Kidney (tissue), 14 donors: ENCODE results near the gene GNRH2. TPM values are rescaled to one million over a fixed set of nuclear protein-coding genes. Genes with fewer than 3 reads are reported as not detected.
"Not testable (repeated sequence)": the region's sequence is repeated elsewhere in the genome, so short reads cannot be mapped to it uniquely, and the experiment has no call there.

Source experiments
- DNase-seq, 5 donors: peaks; one replicate each; pipeline ENCODE4 v3.0.0-alpha.2; 2013 to 2020
- FAIRE-seq: peaks from 2 replicates; lab custom pipeline; 2012; peaks lifted over from hg19 to GRCh38; lab: Jason Lieb, UNC
- H3K27ac ChIP-seq, 2 donors: one replicate each; pipeline ENCODE4 v1.7.0; 2013; ENCODE audit warnings: low read depth in 2 of 2, low read length in 2 of 2, inconsistent platforms in 1 of 2
- H3K27me3 ChIP-seq: one replicate; pipeline ENCODE4 v1.7.1; 2013; ENCODE audit warnings: low read length, inconsistent platforms; ENCODE audit not compliant: control insufficient read depth, insufficient read depth
- H3K36me3 ChIP-seq, 3 donors: one replicate each; pipeline versions ENCODE4 v1.7.0 to v1.7.1; 2013; ENCODE audit warnings: low read length in 3 of 3, control low read depth in 1 of 3, inconsistent platforms in 1 of 3; ENCODE audit not compliant: insufficient read depth in 3 of 3, control insufficient read depth in 2 of 3
- H3K4me1 ChIP-seq, 3 donors: one replicate each; pipeline versions ENCODE4 v1.7.0 to v1.7.1; 2013; ENCODE audit warnings: low read length in 3 of 3, inconsistent platforms in 1 of 3, low read depth in 1 of 3; ENCODE audit not compliant: control insufficient read depth in 2 of 3, insufficient read depth in 2 of 3
- H3K4me3 ChIP-seq, 3 donors: one replicate each; pipeline versions ENCODE4 v1.7.0 to v1.8.1; 2013; ENCODE audit warnings: low read length in 3 of 3, control low read depth in 1 of 3, inconsistent platforms in 1 of 3
- H3K9ac ChIP-seq, 3 donors: one replicate each; pipeline versions ENCODE4 v1.7.0 to v1.7.1; 2013; ENCODE audit warnings: low read length in 3 of 3, control low read depth in 1 of 3, inconsistent platforms in 1 of 3
- H3K9me3 ChIP-seq, 3 donors: one replicate each; pipeline versions ENCODE4 v1.7.0 to v1.7.1; 2013; ENCODE audit warnings: low read length in 3 of 3, control low read depth in 1 of 3, inconsistent platforms in 1 of 3; ENCODE audit not compliant: control insufficient read depth in 2 of 3, insufficient read depth in 1 of 3
- CTCF ChIP-seq: IDR thresholded peaks from 3 replicates; pipeline ENCODE4 v1.5.1; 2012; ENCODE audit warnings: mild to moderate bottlenecking, moderate library complexity, borderline replicate concordance; ENCODE audit not compliant: insufficient read depth; ENCODE audit errors: extremely low read depth
- intact Hi-C: fragments of 100-400 bp; cut with DNase I; formaldehyde crosslinking; loops from one replicate; pipeline ENCODE4 v1.11.1; 2022
- polyA plus RNA-seq: library from polyadenylated mRNA; stranded (reverse); fragments of 350-450 nt; fragmentation: Illumina TruSeq; extraction: RNeasy Lipid Tissue Mini Kit (QIAGEN cat#74804); gene quantifications from one replicate; pipeline ENCODE4 v1.2.3, GENCODE V29; 2014; ENCODE audit warnings: low read depth, low replicate concordance; ENCODE audit not compliant: insufficient read depth
- total RNA-seq: library from RNA; stranded (reverse); fragmentation: NEBNext Ultra II Directional; extraction: Animal tissue kit (Norgen Biotek cat#: 25700); gene quantifications from one replicate; pipeline ENCODE4 v1.2.1, GENCODE V29; 2021
- donor health status: control.
- donor health status: control.
- donor health status: control.
- donor health status: control.
- donor health status: control.
- donor health status: DM: yes; HTN: yes; CAD: no.
- donor health status: Normal renal cell carcinoma (clear cell type).

GNRH2 gene
- total and polyA plus RNA-seq, 2 donors from 2014 or later: not detected

- intact Hi-C loops: no loop called here
- no peak overlapping the region for H3K4me3 ChIP-seq
- no peak overlapping the region for H3K9ac ChIP-seq
- H3K27ac ChIP-seq: no peak overlapping the region
- TF ChIP-seq CTCF: no peak
- H3K9me3 ChIP-seq: no peaks in the 10 kb centered on the region
- no peaks in the 10 kb centered on the region for H3K4me1 ChIP-seq
- FAIRE-seq: no peak
- H3K36me3 ChIP-seq: peaks cover 7 to 34% (median 28%) of the 10 kb centered on the region in 3 donors
- DNase-seq: no peak
- no peaks in the 10 kb centered on the region for H3K27me3 ChIP-seq
Observed at GRCh38 chr20:3021327-3021726, 22.1 kb upstream of the GNRH2 start.

DNA sequence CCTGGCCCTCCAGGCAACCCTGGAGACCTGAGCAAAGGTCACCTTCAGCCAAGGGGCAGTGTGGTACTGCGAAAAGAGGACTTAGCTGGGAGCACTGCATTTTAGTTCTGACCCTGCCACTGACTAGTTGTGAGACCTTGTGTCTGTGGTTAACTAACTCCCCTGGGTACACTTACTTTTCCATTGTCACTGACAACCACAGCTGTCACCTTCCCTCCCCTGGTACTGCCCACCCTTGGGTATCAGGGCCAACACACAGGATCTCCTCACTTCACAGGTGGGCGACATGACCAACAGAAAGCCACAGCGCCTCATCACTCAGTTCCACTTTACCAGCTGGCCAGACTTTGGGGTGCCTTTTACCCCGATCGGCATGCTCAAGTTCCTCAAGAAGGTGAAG, 21.6 kb upstream of the GNRH2 start:
- H3K27ac ChIP-seq: no peak overlapping the region
- no peaks in the 10 kb centered on the region for H3K4me1 ChIP-seq
- intact Hi-C loops: no loop called here
- no peaks in the 10 kb centered on the region for H3K27me3 ChIP-seq
- H3K9ac ChIP-seq: no peak overlapping the region
- H3K36me3 ChIP-seq: peaks cover 10 to 39% (median 32%) of the 10 kb centered on the region in 3 donors
- no peak for TF ChIP-seq CTCF
- DNase-seq (no peak), FAIRE-seq (no peak)
- H3K4me3 ChIP-seq: no peak overlapping the region
- no peaks in the 10 kb centered on the region for H3K9me3 ChIP-seq

DNA sequence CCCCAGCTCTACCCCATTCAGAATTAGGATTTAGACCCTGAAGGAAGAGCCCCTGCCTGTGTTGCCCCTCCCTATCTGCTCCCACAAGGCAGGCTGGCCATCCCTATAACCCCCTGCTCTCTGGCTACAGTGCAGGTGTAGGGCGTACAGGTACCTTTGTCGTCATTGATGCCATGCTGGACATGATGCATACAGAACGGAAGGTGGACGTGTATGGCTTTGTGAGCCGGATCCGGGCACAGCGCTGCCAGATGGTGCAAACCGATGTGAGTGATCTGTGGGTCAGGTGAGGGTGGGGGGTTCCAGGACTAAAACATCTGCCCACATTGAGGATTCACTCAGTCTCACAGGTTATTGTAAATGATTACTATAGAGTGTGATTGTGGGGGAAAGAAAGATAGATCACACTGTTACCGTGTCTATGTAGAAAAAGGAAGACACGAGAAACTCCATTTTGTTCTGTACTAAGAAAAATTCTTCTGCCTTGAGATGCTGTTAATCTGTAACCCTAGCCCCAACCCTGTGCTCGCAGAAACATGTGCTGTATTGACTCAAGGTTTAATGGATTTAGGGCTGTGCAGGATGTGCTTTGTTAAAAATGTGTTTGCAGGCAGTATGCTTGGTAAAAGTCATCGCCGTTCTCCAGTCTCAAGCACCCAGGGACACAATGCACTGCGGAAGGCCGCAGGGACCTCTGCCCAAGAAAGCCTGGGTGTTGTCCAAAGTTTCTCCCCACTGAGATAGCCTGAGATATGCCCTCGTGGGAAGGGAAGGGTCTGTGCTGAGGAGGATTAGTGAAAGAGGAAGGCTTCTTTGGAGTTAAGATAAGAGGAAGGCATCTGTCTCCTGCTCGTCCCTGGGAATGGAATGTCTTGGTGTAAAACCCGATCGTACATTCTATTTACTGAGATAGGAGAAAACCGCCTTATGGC, 20.6 kb upstream of the GNRH2 start:
- H3K27me3 ChIP-seq, FAIRE-seq, H3K4me3 ChIP-seq, H3K9me3 ChIP-seq, H3K4me1 ChIP-seq, H3K27ac ChIP-seq, intact Hi-C loops, DNase-seq, H3K9ac ChIP-seq: not testable (repeated sequence)
- H3K36me3 ChIP-seq: peaks cover 10 to 41% (median 40%) of the 10 kb centered on the region in 3 donors

DNA sequence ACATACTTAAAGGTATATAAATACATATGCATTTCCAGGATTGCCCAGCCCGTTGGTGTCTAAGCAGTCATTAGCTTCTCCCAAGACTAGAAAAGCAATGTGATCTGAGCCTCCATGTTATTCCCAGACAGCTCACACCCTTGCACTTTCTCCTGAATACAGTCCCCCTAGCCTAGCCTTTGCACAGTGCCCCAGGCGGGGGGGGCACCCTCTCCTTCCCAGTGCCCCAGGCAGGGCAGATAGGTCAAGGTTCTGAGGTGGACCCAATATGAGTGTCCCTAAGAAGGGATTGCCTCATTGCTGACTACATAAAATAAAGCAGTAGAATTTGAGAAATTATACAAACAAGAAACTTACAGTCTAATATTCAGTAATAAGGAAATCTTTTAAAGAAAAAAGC, 15.4 kb upstream of the GNRH2 start:
- Histone ChIP-seq H3K9me3 (no peaks in the 10 kb centered on the region), H3K36me3 (peaks cover 8 to 37% (median 30%) of the 10 kb centered on the region in 3 donors), H3K4me1 (no peaks in the 10 kb centered on the region), H3K4me3 (no peak overlapping the region), H3K9ac (no peak overlapping the region), H3K27ac (no peak overlapping the region), H3K27me3 (no peaks in the 10 kb centered on the region)
- DNase-seq (no peak), FAIRE-seq (no peak)
- intact Hi-C loops: no loop called here
- TF ChIP-seq CTCF: no peak
